HepG2 (cell line): ENCODE results near the gene DSTN. TPM values are rescaled to one million over a fixed set of nuclear protein-coding genes. Genes with fewer than 3 reads are reported as not detected.

Experiments
- ATAC-seq: fragments of 200-7000 bp; cut with Tn5 transposase; 3 replicates; pipeline ENCODE4 v1.9.1; 2020; ENCODE audit warnings: mild to moderate bottlenecking, moderate library complexity
- BruUV-seq: library from RNA; stranded (reverse); fragments of 400-500 nt; replicated peaks from 2 replicates; lab custom pipeline; 2021; lab: Mats Ljungman, UMichigan
- CTCF ChIA-PET: fragments of 300-600 bp; formaldehyde crosslinking; extraction: SDS; loops from one replicate; lab custom pipeline; 2021; ENCODE audit warnings: low total read pairs, inconsistent platforms, low intra/inter-chr PET ratio; lab: Yijun Ruan, JAX
- POLR2A ChIA-PET: fragments of 350-600 bp; sonication (Branson Sonifier 250); formaldehyde crosslinking; loops from one replicate; lab custom pipeline; 2020; ENCODE audit warnings: antibody characterized with exemption, inconsistent platforms; lab: Yijun Ruan, JAX
- DNase-seq: peaks from one replicate; pipeline ENCODE4 v3.0.0-alpha.2; 2015; ENCODE audit warnings: low spot score
- FAIRE-seq: peaks from 3 replicates; lab custom pipeline; 2011; peaks lifted over from hg19 to GRCh38; lab: Jason Lieb, UNC
- H2AFZ ChIP-seq: one replicate; pipeline ENCODE4 v1.6.1; 2011; ENCODE audit warnings: low read length, inconsistent platforms
- H3K27ac ChIP-seq: fragments of 300-600 bp; 3 replicates; pipeline ENCODE4 v1.8.0; 2011; ENCODE audit warnings: mixed run types, mild to moderate bottlenecking, mixed read lengths, low read length, inconsistent platforms; ENCODE audit not compliant: insufficient read depth; ENCODE audit errors: extremely low read length
- H3K27me3 ChIP-seq, 2 experiments: fragments of 200-600 bp in 1 of 2; 2 replicates in 1 of 2; 3 replicates in 1 of 2; pipeline versions ENCODE4 v1.6.0 to v1.8.0; 2011; ENCODE audit warnings: low read length in 2 of 2, mild to moderate bottlenecking in 2 of 2, moderate library complexity in 2 of 2, inconsistent platforms in 1 of 2; ENCODE audit not compliant: insufficient read depth in 2 of 2, control insufficient read depth in 1 of 2
- H3K36me3 ChIP-seq, 2 experiments: fragments of 200-600 bp in 1 of 2; replicated peaks in 1 of 2; 2 replicates in 1 of 2; 3 replicates in 1 of 2; pipeline versions ENCODE4 v1.5.1 to v1.8.0; 2011; ENCODE audit warnings: low read length in 2 of 2, inconsistent platforms in 1 of 2; ENCODE audit not compliant: insufficient read depth in 2 of 2, control insufficient read depth in 1 of 2
- H3K4me1 ChIP-seq: 2 replicates; pipeline ENCODE4 v1.5.1; 2012; ENCODE audit warnings: low read length, inconsistent platforms; ENCODE audit not compliant: insufficient read depth
- H3K4me2 ChIP-seq: 2 replicates; pipeline ENCODE4 v1.6.0; 2011; ENCODE audit warnings: low read depth, low read length, inconsistent platforms
- H3K4me3 ChIP-seq, 3 experiments: fragments of 200-600 bp in 1 of 3; sonication (generic), shearing (Covaris generic) in 1 of 3; replicated peaks in 1 of 3; 2 replicates each; pipeline ENCODE4 v1.5.1; 2011 to 2016; ENCODE audit warnings: low read length in 3 of 3, inconsistent platforms in 2 of 3, low read depth in 2 of 3, mild to moderate bottlenecking in 2 of 3, control low read depth in 1 of 3, mixed read lengths in 1 of 3; ENCODE audit not compliant: insufficient read depth in 1 of 3
- H3K79me2 ChIP-seq: one replicate; pipeline ENCODE4 v1.6.1; 2011; ENCODE audit warnings: low read length, inconsistent platforms; ENCODE audit not compliant: insufficient read depth
- H3K9ac ChIP-seq: 2 replicates; pipeline ENCODE4 v1.6.0; 2011; ENCODE audit warnings: mild to moderate bottlenecking, low read depth, low read length, inconsistent platforms; ENCODE audit not compliant: insufficient read depth
- H3K9me3 ChIP-seq: 2 replicates; pipeline ENCODE4 v1.5.1; 2012; ENCODE audit warnings: mild to moderate bottlenecking, low read length
- H4K20me1 ChIP-seq: 2 replicates; pipeline ENCODE4 v1.6.0; 2011; ENCODE audit warnings: inconsistent platforms, mild to moderate bottlenecking, low read length, moderate library complexity; ENCODE audit not compliant: insufficient read depth
- BCL6 ChIP-seq: IDR thresholded peaks from 2 replicates; pipeline ENCODE4 v1.6.1; 2016; ENCODE audit warnings: missing genetic modification reagents, missing compliant biosample characterization
- CHCHD3 ChIP-seq: sonication (generic); formaldehyde crosslinking; IDR thresholded peaks from 2 replicates; pipeline ENCODE4 v1.8.0; 2022; ENCODE audit warnings: mild to moderate bottlenecking, missing genetic modification reagents, moderate library complexity
- HIVEP1 ChIP-seq: sonication (generic); formaldehyde crosslinking; IDR thresholded peaks from 2 replicates; pipeline ENCODE4 v1.4.0; 2020; ENCODE audit warnings: mild to moderate bottlenecking, missing genetic modification reagents
- HNF1B ChIP-seq: sonication (generic); formaldehyde crosslinking; IDR thresholded peaks from 2 replicates; pipeline ENCODE4 v1.5.1; 2020; ENCODE audit warnings: mild to moderate bottlenecking, moderate library complexity, missing genetic modification reagents
- LRRFIP1 ChIP-seq: sonication (generic); formaldehyde crosslinking; conservative IDR thresholded peaks from 2 replicates; pipeline ENCODE4 v1.4.0; 2020; ENCODE audit warnings: missing genetic modification reagents
- TOE1 ChIP-seq: sonication (generic); formaldehyde crosslinking; IDR thresholded peaks from 2 replicates; pipeline ENCODE4 v1.4.0; 2020; ENCODE audit warnings: mild to moderate bottlenecking, missing genetic modification reagents
- ZBTB7B ChIP-seq: sonication (generic); formaldehyde crosslinking; IDR thresholded peaks from 2 replicates; pipeline ENCODE4 v1.4.0; 2020; ENCODE audit warnings: missing genetic modification reagents
- ZSCAN20 ChIP-seq: sonication (generic); formaldehyde crosslinking; IDR thresholded peaks from 2 replicates; pipeline ENCODE4 v1.4.0; 2020; ENCODE audit warnings: missing genetic modification reagents, mild to moderate bottlenecking, borderline replicate concordance
- WGBS: methylation state at CpG from one replicate; pipeline ENCODE4 v1.1.6; 2017; ENCODE audit warnings: low lambda C conversion rate; 5-methylcytosine and 5-hydroxymethylcytosine counted together
- in situ Hi-C: cut with HindIII; loops from 2 replicates; pipeline ENCODE4 v1.10.0; 2017; ENCODE audit warnings: low pct_unique_long_range_greater_than_20kb; ENCODE audit not compliant: extremely low pct_ligation_motif_present
- intact Hi-C: fragments of 100-400 bp; cut with micrococcal nuclease; formaldehyde crosslinking; loops from one replicate; pipeline ENCODE4 v1.10.0; 2022; ENCODE audit not compliant: unreplicated experiment
- polyA plus RNA-seq, 8 experiments: library from polyadenylated mRNA; depleted of rRNA in 3 of 8; stranded (reverse) in 7 of 8; unstranded in 1 of 8; fragments of >200 nt; fragmentation: Illumina TruSeq in 4 of 8; extraction: Trizol in 4 of 8; gene quantifications; 2 replicates each; pipeline versions ENCODE4 v1.2.1 to v1.2.3, GENCODE V29; 2011 to 2016; ENCODE audit warnings: low read depth in 4 of 8, missing spikeins in 1 of 8, mixed read lengths in 1 of 8; ENCODE audit not compliant: insufficient read depth in 1 of 8
- total RNA-seq, 5 experiments: library from RNA; depleted of rRNA; stranded (reverse); fragments of >200 nt; fragmentation: Illumina TruSeq; extraction: Trizol; gene quantifications; 2 replicates each; pipeline ENCODE4 v1.2.3, GENCODE V29; 2016; ENCODE audit warnings: low read depth in 1 of 5
- TF ChIP-seq, protein P1 (sequence below), 2 experiments: sonication (generic) in 1 of 2; formaldehyde crosslinking in 1 of 2; IDR thresholded peaks; 2 replicates each; pipeline versions ENCODE4 v1.4.0 to v1.6.1; 2018 to 2020; ENCODE audit warnings: missing genetic modification reagents in 2 of 2, borderline replicate concordance in 1 of 2, low read depth in 1 of 2, mild to moderate bottlenecking in 1 of 2, missing biosample characterization in 1 of 2

Gene DSTN
- total and polyA plus RNA-seq, 2 of the 13 experiments (the other 11 are each of a cell fraction or from before 2014, with no cell fraction given): 27.6 to 106 TPM

DNA sequence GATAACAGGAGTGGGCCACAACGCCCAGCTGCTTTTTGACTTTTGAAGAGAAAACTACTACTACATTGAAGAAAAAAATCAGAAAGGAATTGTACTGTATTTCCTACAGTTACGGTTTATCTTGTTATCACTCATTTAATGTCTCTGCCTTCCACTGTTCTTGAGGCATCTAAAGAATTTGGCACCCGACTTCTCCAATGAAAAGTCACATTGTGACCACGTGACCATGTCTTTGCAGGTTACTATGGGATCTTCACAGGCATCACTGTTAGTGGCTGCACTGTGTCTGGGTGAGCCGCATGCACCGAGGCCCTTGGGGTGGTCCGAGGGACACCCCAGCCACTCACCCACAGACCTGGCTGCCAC, 85.4 kb downstream of the DSTN start:
- intact Hi-C loops (loop anchor here (1.0 to 5.0 kb wide), 2 partner anchors 242 to 284 kb away; no protein-coding TSS in a partner anchor), in situ Hi-C loops (no loop called here)
- Histone ChIP-seq H4K20me1 (peaks cover 88% of the 10 kb centered on the region), H2AFZ (no peak overlapping the region), H3K4me3 (no peak overlapping the region), H3K79me2 (peaks cover 83% of the 10 kb centered on the region), H3K9me3 (no peaks in the 10 kb centered on the region), H3K4me2 (no peak overlapping the region), H3K36me3 (peaks cover 64 to 91% of the 10 kb centered on the region in 2 experiments), H3K27ac (no peak overlapping the region), H3K4me1 (peaks cover under 1% of the 10 kb centered on the region; the same call in 1 of the 2 replicates), H3K9ac (no peak overlapping the region), H3K27me3 (no peaks in the 10 kb centered on the region)
- ATAC-seq (no peak), FAIRE-seq (no peak), DNase-seq (no peak)
- ChIA-PET CTCF (interaction anchor here (1.4 to 2.0 kb wide), 2 partner anchors 243 to 284 kb away, joined by 11 to 12 read pairs; no protein-coding TSS in a partner anchor), POLR2A (interaction anchor here (1.8 kb wide), 1 partner anchor 13 kb away, joined by 3 read pairs; no protein-coding TSS in a partner anchor)
- TF ChIP-seq ZBTB7B (CRISPR knock-in tag) (peak; percentile 24; the same call in 1 of the 2 replicates), LRRFIP1 (CRISPR knock-in tag) (0 out of 2 replicates have a peak, but pooled peaks have one; percentile 20), CHCHD3 (CRISPR knock-in tag) (no peak), TOE1 (CRISPR knock-in tag) (no peak), HIVEP1 (CRISPR knock-in tag) (0 out of 2 replicates have a peak, but pooled peaks have one; percentile 36), HNF1B (CRISPR knock-in tag) (no peak), BCL6 (0 out of 2 replicates have a peak, but pooled peaks have one; percentile 1), ZSCAN20 (no peak)
- TF ChIP-seq, protein P1, sequence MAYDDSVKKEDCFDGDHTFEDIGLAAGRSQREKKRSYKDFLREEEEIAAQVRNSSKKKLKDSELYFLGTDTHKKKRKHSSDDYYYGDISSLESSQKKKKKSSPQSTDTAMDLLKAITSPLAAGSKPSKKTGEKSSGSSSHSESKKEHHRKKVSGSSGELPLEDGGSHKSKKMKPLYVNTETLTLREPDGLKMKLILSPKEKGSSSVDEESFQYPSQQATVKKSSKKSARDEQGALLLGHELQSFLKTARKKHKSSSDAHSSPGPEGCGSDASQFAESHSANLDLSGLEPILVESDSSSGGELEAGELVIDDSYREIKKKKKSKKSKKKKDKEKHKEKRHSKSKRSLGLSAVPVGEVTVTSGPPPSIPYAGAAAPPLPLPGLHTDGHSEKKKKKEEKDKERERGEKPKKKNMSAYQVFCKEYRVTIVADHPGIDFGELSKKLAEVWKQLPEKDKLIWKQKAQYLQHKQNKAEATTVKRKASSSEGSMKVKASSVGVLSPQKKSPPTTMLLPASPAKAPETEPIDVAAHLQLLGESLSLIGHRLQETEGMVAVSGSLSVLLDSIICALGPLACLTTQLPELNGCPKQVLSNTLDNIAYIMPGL (CRISPR knock-in tag; IDR thresholded peaks at IDR 0.05; ENCODE audit: borderline replicate concordance in 1 of 2, low read depth in 1 of 2): peak in 1 of 2 experiments; percentile 16; a peak in 1 of 4 replicates
- no TSS peak for BruUV-seq
- 97% methylated on average over 7 of the region's 7 CpGs for WGBS
